HEK293 (cell line): Measurements from ENCODE around the gene DNASE1.

Experiments
- CTCF ChIA-PET: fragments of 350-600 bp; formaldehyde crosslinking; extraction: SDS; loops from one replicate; lab custom pipeline; 2021; ENCODE audit warnings: antibody characterized with exemption; lab: Yijun Ruan, JAX
- POLR2A ChIA-PET: fragments of 300-600 bp; formaldehyde crosslinking; extraction: SDS; loops from one replicate; lab custom pipeline; 2020; ENCODE audit warnings: antibody characterized with exemption, inconsistent platforms; lab: Yijun Ruan, JAX
- H3K27ac ChIP-seq: fragments of 200-500 bp; sonication (Bioruptor generic); 2 replicates; pipeline ENCODE4 v1.5.1; 2014; ENCODE audit warnings: low read depth, low read length, control low read depth, inconsistent platforms; ENCODE audit errors: extremely low read depth
- H3K36me3 ChIP-seq, 2 experiments: fragments of 200-500 bp in 1 of 2; sonication (Bioruptor generic) in 1 of 2; 1 replicate in 1 of 2; 2 replicates in 1 of 2; pipeline ENCODE4 v1.5.1; 2014 to 2017; ENCODE audit warnings: inconsistent platforms in 2 of 2, low read length in 2 of 2; ENCODE audit not compliant: control insufficient read depth in 2 of 2, insufficient read depth in 1 of 2
- H3K4me1 ChIP-seq: fragments of 200-500 bp; sonication (Bioruptor generic); 2 replicates; pipeline ENCODE4 v1.5.1; 2014; ENCODE audit warnings: mild to moderate bottlenecking, low read length, inconsistent platforms; ENCODE audit not compliant: control insufficient read depth, insufficient read depth
- H3K4me3 ChIP-seq: 2 replicates; pipeline ENCODE4 v1.5.1; 2011; ENCODE audit warnings: low read depth, mild to moderate bottlenecking, control low read depth, low read length, moderate library complexity
- H3K9me3 ChIP-seq: fragments of 200-500 bp; sonication (Bioruptor generic); 2 replicates; pipeline ENCODE4 v1.5.1; 2014; ENCODE audit warnings: low read depth, low read length, inconsistent platforms; ENCODE audit not compliant: control insufficient read depth, insufficient read depth
- MZF1 ChIP-seq: fragments of 450-650 bp; formaldehyde crosslinking; IDR thresholded peaks from 2 replicates; pipeline ENCODE4 v1.5.1; 2017; ENCODE audit warnings: missing biosample characterization, missing genetic modification characterization, borderline replicate concordance
- PRDM4 ChIP-seq: fragments of 450-650 bp; formaldehyde crosslinking; IDR thresholded peaks from 2 replicates; pipeline ENCODE4 v1.5.1; 2017; ENCODE audit warnings: missing biosample characterization, missing genetic modification characterization
- PRDM6 ChIP-seq: fragments of 450-650 bp; formaldehyde crosslinking; IDR thresholded peaks from 2 replicates; pipeline ENCODE4 v1.5.1; 2017; ENCODE audit warnings: missing biosample characterization, missing genetic modification characterization
- SCRT1 ChIP-seq: fragments of 450-650 bp; formaldehyde crosslinking; IDR thresholded peaks from 2 replicates; pipeline ENCODE4 v1.5.1; 2016; ENCODE audit warnings: missing biosample characterization, missing genetic modification characterization, borderline replicate concordance
- YY2 ChIP-seq: fragments of 450-650 bp; formaldehyde crosslinking; IDR thresholded peaks from 2 replicates; pipeline ENCODE4 v1.5.1; 2016; ENCODE audit warnings: missing biosample characterization, missing genetic modification characterization
- ZBTB20 ChIP-seq: fragments of 450-650 bp; formaldehyde crosslinking; IDR thresholded peaks from 2 replicates; pipeline ENCODE4 v1.5.1; 2016; ENCODE audit warnings: missing biosample characterization, missing genetic modification characterization
- ZBTB48 ChIP-seq: fragments of 450-650 bp; formaldehyde crosslinking; IDR thresholded peaks from 2 replicates; pipeline ENCODE4 v1.5.1; 2016; ENCODE audit warnings: missing biosample characterization, missing genetic modification characterization
- ZNF148 ChIP-seq: fragments of 450-650 bp; formaldehyde crosslinking; IDR thresholded peaks from 2 replicates; pipeline ENCODE4 v1.5.0; 2017; ENCODE audit warnings: missing biosample characterization, missing genetic modification characterization, borderline replicate concordance
- ZNF221 ChIP-seq: fragments of 450-650 bp; formaldehyde crosslinking; IDR thresholded peaks from 2 replicates; pipeline ENCODE4 v1.5.1; 2017; ENCODE audit warnings: missing biosample characterization, missing genetic modification characterization, borderline replicate concordance
- ZNF280D ChIP-seq: fragments of 450-650 bp; formaldehyde crosslinking; IDR thresholded peaks from 2 replicates; pipeline ENCODE4 v1.5.1; 2016; ENCODE audit warnings: missing biosample characterization, missing genetic modification characterization
- ZNF341 ChIP-seq: fragments of 450-650 bp; formaldehyde crosslinking; IDR thresholded peaks from 2 replicates; pipeline ENCODE4; 2016; ENCODE audit warnings: low read depth, missing biosample characterization, missing genetic modification characterization
- ZNF514 ChIP-seq: fragments of 450-650 bp; formaldehyde crosslinking; IDR thresholded peaks from 2 replicates; pipeline ENCODE4 v1.5.1; 2016; ENCODE audit warnings: missing biosample characterization, missing genetic modification characterization
- ZNF529 ChIP-seq: fragments of 450-650 bp; formaldehyde crosslinking; IDR thresholded peaks from 2 replicates; pipeline ENCODE4 v1.5.1; 2017; ENCODE audit warnings: missing genetic modification characterization, missing biosample characterization; ENCODE audit not compliant: insufficient replicate concordance
- ZNF580 ChIP-seq: fragments of 450-650 bp; formaldehyde crosslinking; IDR thresholded peaks from 2 replicates; pipeline ENCODE4 v1.5.1; 2016; ENCODE audit warnings: missing biosample characterization, missing genetic modification characterization
- ZNF623 ChIP-seq: fragments of 450-650 bp; formaldehyde crosslinking; IDR thresholded peaks from 2 replicates; pipeline ENCODE4 v1.5.1; 2016; ENCODE audit warnings: missing biosample characterization, missing genetic modification characterization
- ZNF629 ChIP-seq: fragments of 450-650 bp; formaldehyde crosslinking; IDR thresholded peaks from 2 replicates; pipeline ENCODE4 v1.5.1; 2017; ENCODE audit warnings: missing biosample characterization, missing genetic modification characterization
- ZNF791 ChIP-seq: fragments of 450-650 bp; formaldehyde crosslinking; IDR thresholded peaks from 2 replicates; pipeline ENCODE4 v1.5.1; 2016; ENCODE audit warnings: missing biosample characterization, missing genetic modification characterization
- ZSCAN23 ChIP-seq: fragments of 450-650 bp; formaldehyde crosslinking; IDR thresholded peaks from 2 replicates; pipeline ENCODE4 v1.5.1; 2016; ENCODE audit warnings: missing biosample characterization, missing genetic modification characterization
- ZSCAN30 ChIP-seq: fragments of 450-650 bp; IDR thresholded peaks from 2 replicates; pipeline ENCODE4 v1.5.1; 2018; ENCODE audit warnings: missing biosample characterization, mild to moderate bottlenecking, missing genetic modification characterization, moderate library complexity

DNASE1 gene

GRCh38 chr16:3650631-3651265 lies 3.7 kb upstream of the DNASE1 start (continued):
- TF ChIP-seq ZNF280D (tag by site-specific recombination) (no peak), YY2 (no peak), SCRT1 (tag by site-specific recombination) (no peak), ZNF221 (tag by site-specific recombination) (no peak), ZNF629 (tag by site-specific recombination) (no peak), ZSCAN30 (tag by site-specific recombination) (no peak), ZNF148 (tag by site-specific recombination) (no peak), ZBTB20 (no peak), ZNF529 (tag by site-specific recombination) (no peak)

GRCh38 chr16:3651461-3652372 lies 2.8 kb upstream of the DNASE1 start:
- TF ChIP-seq ZNF623 (tag by site-specific recombination): no peak
- no peak for TF ChIP-seq ZNF341 (tag by site-specific recombination)
- no peak for TF ChIP-seq ZSCAN23 (tag by site-specific recombination)
- no peak for TF ChIP-seq PRDM4 (tag by site-specific recombination)
- TF ChIP-seq MZF1 (tag by site-specific recombination): no peak
- no peak for TF ChIP-seq ZNF791 (tag by site-specific recombination)
- no peak for TF ChIP-seq ZNF580 (tag by site-specific recombination)
- TF ChIP-seq ZBTB48 (tag by site-specific recombination): no peak
- TF ChIP-seq PRDM6 (tag by site-specific recombination): no peak
- TF ChIP-seq ZNF514: no peak
- Histone ChIP-seq H3K27ac (no peak overlapping the region), H3K9me3 (no peaks in the 10 kb centered on the region), H3K4me1 (peaks cover 2% of the 10 kb centered on the region), H3K4me3 (no peak overlapping the region), H3K36me3 (peaks cover 0 to 51% of the 10 kb centered on the region in 2 experiments; a peak in 2 of 3 replicates)
- POLR2A ChIA-PET: no interaction called here
- CTCF ChIA-PET: interaction anchor here (0.6 kb wide), 2 partner anchors 17 to 709 kb away, joined by 3 read pairs; no protein-coding TSS in a partner anchor
